IPS-18c (cell line): Measurements from ENCODE around the gene USPL1.

Source experiments
- H3K4me3 ChIP-seq: 2 replicates; pipeline ENCODE4 v1.7.0; 2013; ENCODE audit warnings: low read depth, mild to moderate bottlenecking, low read length, moderate library complexity; ENCODE audit not compliant: insufficient read depth
- H3K9me3 ChIP-seq: one replicate; pipeline ENCODE4 v1.6.1; 2013; ENCODE audit warnings: mild to moderate bottlenecking, low read length, moderate library complexity; ENCODE audit not compliant: control insufficient read depth, insufficient read depth

The USPL1 gene

DNA sequence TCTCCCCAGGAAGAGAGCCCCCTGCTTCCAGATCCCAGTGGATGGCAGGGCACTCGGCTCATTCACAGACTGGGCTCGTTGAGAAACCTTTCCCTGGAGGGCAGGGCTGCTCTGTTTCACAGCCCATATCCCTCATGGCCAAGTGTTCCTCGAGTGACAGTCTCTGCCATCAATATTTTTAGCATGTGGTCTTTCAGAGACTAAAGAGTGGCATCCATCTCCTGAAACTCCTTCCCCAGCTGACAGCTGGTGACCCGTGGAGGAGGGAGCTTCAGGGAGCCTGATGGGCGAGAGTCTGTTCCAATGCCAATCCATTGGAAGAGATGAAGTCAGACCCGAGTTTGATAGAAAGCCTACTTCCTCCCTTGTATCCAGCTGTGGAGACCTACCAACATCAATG is 86.9 kb downstream of the USPL1 start:
- Histone ChIP-seq H3K4me3 (no peak overlapping the region), H3K9me3 (no peaks in the 10 kb centered on the region)

GRCh38 chr13:30705680-30706079 is 88.0 kb downstream of the USPL1 start:
- H3K9me3 ChIP-seq = no peaks in the 10 kb centered on the region
- H3K4me3 ChIP-seq = no peak overlapping the region

DNA sequence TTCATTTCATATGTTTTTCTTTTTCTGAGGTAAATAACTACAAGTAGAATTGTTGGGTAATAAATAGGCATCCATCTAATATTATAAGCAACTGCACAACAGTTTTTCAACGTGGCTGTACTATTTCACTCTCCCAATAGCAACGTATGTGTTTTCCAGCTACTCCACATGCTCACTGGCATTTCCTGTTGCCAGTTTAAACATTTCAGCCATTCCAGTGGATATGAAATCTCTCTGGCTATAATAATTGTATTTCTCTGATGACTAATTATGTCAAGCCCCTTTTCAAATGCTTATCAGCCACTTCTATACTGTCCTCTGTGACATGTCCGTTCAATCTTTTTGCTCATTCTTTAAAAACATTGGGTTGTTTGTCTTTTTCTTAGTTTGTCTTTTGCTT is 90.8 kb downstream of the USPL1 start:
- Histone ChIP-seq H3K9me3 (no peaks in the 10 kb centered on the region), H3K4me3 (no peak overlapping the region)
